NK-92 treated with Interleukin-12 subunit alpha and Interleukin-12 subunit beta, amount 100 ng/mL, for 24 hours (cell line): Measurements from ENCODE around the gene DNAJC3.
"Not testable (repeated sequence)": the region's sequence is repeated elsewhere in the genome, so short reads cannot be mapped to it uniquely, and the experiment has no call there.

Experiments
- DNase-seq: peaks from one replicate; lab custom pipeline; 2025; lab: John Stamatoyannopoulos, UW

The DNAJC3 gene

GRCh38 chr13:95714142-95714832, 37.3 kb downstream of the DNAJC3 start:
- DNase-seq, result no peak

- DNase-seq, result no peak
Measured at GRCh38 chr13:95716231-95716630, 39.3 kb downstream of the DNAJC3 start.

- DNase-seq, result no peak
Measured at GRCh38 chr13:95722241-95722640, 45.3 kb downstream of the DNAJC3 start.

GRCh38 chr13:95723438-95723837, 46.5 kb downstream of the DNAJC3 start:
- no peak for DNase-seq

GRCh38 chr13:95724252-95724651, 47.3 kb downstream of the DNAJC3 start:
- no peak for DNase-seq

GRCh38 chr13:95726876-95727275, 49.9 kb downstream of the DNAJC3 start:
- no peak for DNase-seq

- DNase-seq, result no peak
Measured at GRCh38 chr13:95728957-95729356, 52.0 kb downstream of the DNAJC3 start.

- no peak for DNase-seq
Measured at GRCh38 chr13:95734124-95734523, 57.2 kb downstream of the DNAJC3 start.

- not testable (repeated sequence) for DNase-seq
Measured at GRCh38 chr13:95740071-95740978, 63.4 kb downstream of the DNAJC3 start.

- DNase-seq, result no peak
Measured at GRCh38 chr13:95740979-95741320, 64.0 kb downstream of the DNAJC3 start.

- DNase-seq, result no peak
Measured at GRCh38 chr13:95741584-95742563, 64.9 kb downstream of the DNAJC3 start.

- DNase-seq, result no peak
Measured at GRCh38 chr13:95743192-95743591, 66.3 kb downstream of the DNAJC3 start.

GRCh38 chr13:95745289-95745688, 68.3 kb downstream of the DNAJC3 start:
- no peak for DNase-seq

GRCh38 chr13:95745752-95746151, 68.8 kb downstream of the DNAJC3 start:
- no peak for DNase-seq

GRCh38 chr13:95749545-95749944, 72.6 kb downstream of the DNAJC3 start:
- DNase-seq, result no peak

GRCh38 chr13:95752677-95753076, 75.7 kb downstream of the DNAJC3 start:
- no peak for DNase-seq

GRCh38 chr13:95754069-95754468, 77.1 kb downstream of the DNAJC3 start:
- no peak for DNase-seq

GRCh38 chr13:95756072-95756471, 79.1 kb downstream of the DNAJC3 start:
- DNase-seq, result no peak

- not testable (repeated sequence) for DNase-seq
Measured at GRCh38 chr13:95762626-95763025, 85.7 kb downstream of the DNAJC3 start.

- no peak for DNase-seq
Measured at GRCh38 chr13:95763601-95764000, 86.7 kb downstream of the DNAJC3 start.

- DNase-seq, result no peak
Measured at GRCh38 chr13:95771905-95772304, 95.0 kb downstream of the DNAJC3 start.

- DNase-seq, result no peak
Measured at GRCh38 chr13:95779522-95779921, 102.6 kb downstream of the DNAJC3 start.
